ENCODE measurements around the gene SNN. TPM values are rescaled to one million over a fixed set of nuclear protein-coding genes. Genes with fewer than 3 reads are reported as not detected.
A peak's percentile ranks its signal among the peaks of the same experiment; 100 is the strongest.

Gene SNN
- total RNA-seq, 2 donors from 2014 or later = 28.9 to 35.1 TPM

- Mint-ChIP-seq H3K27me3 (ENCODE audit: insufficient read depth) (no peaks in the 10 kb centered on the region), H3K4me1 (peaks cover 21% of the 10 kb centered on the region), H3K27ac (peak overlapping the region; percentile 58), H3K36me3 (ENCODE audit: low read depth) (peaks cover 6% of the 10 kb centered on the region), H3K4me3 (no peak overlapping the region), H3K9me3 (no peaks in the 10 kb centered on the region)
- DNase-seq = no peak
- H3K27ac ChIP-seq (ENCODE audit: low read depth, low read length) = no peak overlapping the region
- H3K9me3 ChIP-seq (ENCODE audit: control insufficient read depth, low read length) = no peaks in the 10 kb centered on the region
- no peak overlapping the region for H3K4me3 ChIP-seq (ENCODE audit: low read length)
- H3K36me3 ChIP-seq (ENCODE audit: control insufficient read depth, insufficient read depth, low read length) = peaks cover 6% of the 10 kb centered on the region
- no peak overlapping the region for H3K9ac ChIP-seq (ENCODE audit: extremely low read depth, low read length, poor library complexity, severe bottlenecking)
- TF ChIP-seq CTCF (conservative IDR thresholded peaks at IDR 0.05) = no peak
- WGBS, 2 experiments (ENCODE audit: insufficient coverage in 1 of 2, insufficient read length in 1 of 2) = 90 to 98% methylated on average over 2 of the region's 2 CpGs
- H3K4me1 ChIP-seq (ENCODE audit: control insufficient read depth, insufficient read depth, low read length) = peaks cover 12% of the 10 kb centered on the region
- H3K27me3 ChIP-seq (ENCODE audit: control insufficient read depth, insufficient read depth, low read length, poor library complexity, severe bottlenecking) = no peaks in the 10 kb centered on the region
Observed at GRCh38 chr16:11671271-11671670, 3.0 kb downstream of the SNN start.

GRCh38 chr16:11671676-11672075, 3.4 kb downstream of the SNN start:
- H3K36me3 Mint-ChIP-seq (ENCODE audit: low read depth) = peaks cover 10% of the 10 kb centered on the region
- WGBS, 2 experiments (ENCODE audit: insufficient coverage in 1 of 2, insufficient read length in 1 of 2) = 92 to 100% methylated on average over 5 to 8 of the region's 8 CpGs
- no peak overlapping the region for H3K4me3 Mint-ChIP-seq
- peaks cover 10% of the 10 kb centered on the region for H3K36me3 ChIP-seq (ENCODE audit: control insufficient read depth, insufficient read depth, low read length)
- DNase-seq = no peak
- H3K27me3 ChIP-seq (ENCODE audit: control insufficient read depth, insufficient read depth, low read length, poor library complexity, severe bottlenecking) = no peaks in the 10 kb centered on the region
- peaks cover 12% of the 10 kb centered on the region for H3K4me1 ChIP-seq (ENCODE audit: control insufficient read depth, insufficient read depth, low read length)
- H3K4me3 ChIP-seq (ENCODE audit: low read length) = no peak overlapping the region
- peaks cover 21% of the 10 kb centered on the region for H3K4me1 Mint-ChIP-seq
- H3K9me3 Mint-ChIP-seq = no peaks in the 10 kb centered on the region
- no peak overlapping the region for H3K27ac ChIP-seq (ENCODE audit: low read depth, low read length)
- TF ChIP-seq CTCF (conservative IDR thresholded peaks at IDR 0.05) = no peak
- H3K27me3 Mint-ChIP-seq (ENCODE audit: insufficient read depth) = no peaks in the 10 kb centered on the region
- no peaks in the 10 kb centered on the region for H3K9me3 ChIP-seq (ENCODE audit: control insufficient read depth, low read length)
- H3K27ac Mint-ChIP-seq = peak overlapping the region; percentile 84
- H3K9ac ChIP-seq (ENCODE audit: extremely low read depth, low read length, poor library complexity, severe bottlenecking) = no peak overlapping the region

GRCh38 chr16:11672206-11673090, 4.2 kb downstream of the SNN start:
- peaks cover 18% of the 10 kb centered on the region for H3K36me3 ChIP-seq (ENCODE audit: control insufficient read depth, insufficient read depth, low read length)
- no peak for TF ChIP-seq CTCF (conservative IDR thresholded peaks at IDR 0.05)
- Mint-ChIP-seq H3K9me3 (no peaks in the 10 kb centered on the region), H3K27me3 (ENCODE audit: insufficient read depth) (no peaks in the 10 kb centered on the region), H3K36me3 (ENCODE audit: low read depth) (peaks cover 18% of the 10 kb centered on the region), H3K4me3 (no peak overlapping the region), H3K27ac (peak overlapping the region; percentile 84), H3K4me1 (peaks cover 21% of the 10 kb centered on the region)
- WGBS, 2 experiments (ENCODE audit: insufficient coverage in 1 of 2, insufficient read length in 1 of 2) = 93 to 95% methylated on average over 15 to 25 of the region's 25 CpGs
- no peak overlapping the region for H3K4me3 ChIP-seq (ENCODE audit: low read length)
- no peaks in the 10 kb centered on the region for H3K9me3 ChIP-seq (ENCODE audit: control insufficient read depth, low read length)
- peaks cover 12% of the 10 kb centered on the region for H3K4me1 ChIP-seq (ENCODE audit: control insufficient read depth, insufficient read depth, low read length)
- no peak overlapping the region for H3K27ac ChIP-seq (ENCODE audit: low read depth, low read length)
- no peaks in the 10 kb centered on the region for H3K27me3 ChIP-seq (ENCODE audit: control insufficient read depth, insufficient read depth, low read length, poor library complexity, severe bottlenecking)
- no peak overlapping the region for H3K9ac ChIP-seq (ENCODE audit: extremely low read depth, low read length, poor library complexity, severe bottlenecking)
- no peak for DNase-seq

All from endodermal cell (in vitro differentiated cells).